Measurements from ENCODE around the gene GGT7. TPM values are rescaled to one million over a fixed set of nuclear protein-coding genes. Genes with fewer than 3 reads are reported as not detected.
A peak's percentile ranks its signal among the peaks of the same experiment; 100 is the strongest.

GGT7 gene
- total and polyA plus RNA-seq, 9 of the 15 experiments (the other 6 are each of a cell fraction or from before 2014, with no cell fraction given), result 0.04 to 18.3 (median 5.9) TPM

GRCh38 chr20:34824806-34825529 is 47.7 kb downstream of the GGT7 start (continued):
- no peak for TF ChIP-seq ZNF146 (CRISPR knock-in tag; IDR thresholded peaks at IDR 0.05; ENCODE audit: unreplicated experiment)
- peak in 1 of 2 experiments; percentile 5 for TF ChIP-seq AFF1 (IDR thresholded peaks at IDR 0.05; ENCODE audit: low read depth in 1 of 2, partially characterized antibody in 2 of 2)
- no peak for TF ChIP-seq EHMT2 (IDR thresholded peaks at IDR 0.05)
- TF ChIP-seq KLF10 (CRISPR knock-in tag; IDR thresholded peaks at IDR 0.05), result no peak
- TF ChIP-seq ZNF639 (CRISPR knock-in tag; conservative IDR thresholded peaks at IDR 0.05 in 1 of 2, IDR thresholded peaks at IDR 0.05 in 1 of 2), result no peak
- no peak for TF ChIP-seq KAT7 (CRISPR knock-in tag; IDR thresholded peaks at IDR 0.05; ENCODE audit: borderline replicate concordance)
- TF ChIP-seq SMAD1 (IDR thresholded peaks at IDR 0.05; ENCODE audit: low read depth, low read length, partially characterized antibody), result peak; percentile 15
- no peak for TF ChIP-seq ZZZ3 (IDR thresholded peaks at IDR 0.05)
- no peak for TF ChIP-seq TCFL5 (CRISPR knock-in tag; conservative IDR thresholded peaks at IDR 0.05)
- TF ChIP-seq ZNF778 (CRISPR knock-in tag; IDR thresholded peaks at IDR 0.05), result no peak
- peak in 1 of 2 experiments; percentile 61; a peak in 2 of 4 replicates for TF ChIP-seq HDAC1 (IDR thresholded peaks at IDR 0.05)
- TF ChIP-seq JUNB (CRISPR knock-in tag; conservative IDR thresholded peaks at IDR 0.05), result no peak
- no peak for TF ChIP-seq HDAC3 (IDR thresholded peaks at IDR 0.05; ENCODE audit: borderline replicate concordance, partially characterized antibody)
- no peak for TF ChIP-seq ESRRB (CRISPR knock-in tag; IDR thresholded peaks at IDR 0.05; ENCODE audit: borderline replicate concordance)
- TF ChIP-seq PTRF (tag; IDR thresholded peaks at IDR 0.05), result no peak
- no peak for TF ChIP-seq TFAP4 (CRISPR knock-in tag; IDR thresholded peaks at IDR 0.05; ENCODE audit: borderline replicate concordance)
- TF ChIP-seq POLR3G (IDR thresholded peaks at IDR 0.05; ENCODE audit: extremely low read depth, insufficient read length, insufficient replicate concordance), result no peak
- no peak for TF ChIP-seq PHF21A (IDR thresholded peaks at IDR 0.05; ENCODE audit: borderline replicate concordance, low read depth)
- no peak for TF ChIP-seq HMG20A (CRISPR knock-in tag; conservative IDR thresholded peaks at IDR 0.05)
- no peak for TF ChIP-seq CREM (IDR thresholded peaks at IDR 0.05; ENCODE audit: low read depth)
- no peak for TF ChIP-seq CBFA2T2 (conservative IDR thresholded peaks at IDR 0.05)
- no peak for TF ChIP-seq TARDBP (IDR thresholded peaks at IDR 0.05)
- no peak for TF ChIP-seq ZNF668 (CRISPR knock-in tag; IDR thresholded peaks at IDR 0.05)
